NT2/D1 (cell line): Measurements from ENCODE around the gene ACBD3.

Source experiments
- DNase-seq: peaks from one replicate; pipeline ENCODE4 v3.0.0-alpha.2; 2011; ENCODE audit warnings: low read depth, low spot score
- H3K27me3 ChIP-seq: 2 replicates; pipeline ENCODE4 v1.6.0; 2011; ENCODE audit warnings: mild to moderate bottlenecking; ENCODE audit not compliant: insufficient read length, insufficient read depth
- H3K36me3 ChIP-seq: 2 replicates; pipeline ENCODE4 v1.6.1; 2011; ENCODE audit warnings: mild to moderate bottlenecking, low read length, mixed read lengths; ENCODE audit not compliant: insufficient read depth, insufficient read length
- H3K4me1 ChIP-seq: 2 replicates; pipeline ENCODE4 v1.5.1; 2011; ENCODE audit not compliant: insufficient read depth, insufficient read length
- H3K4me3 ChIP-seq: 2 replicates; pipeline ENCODE4 v1.5.1; 2011; ENCODE audit warnings: low read depth; ENCODE audit not compliant: insufficient read length
- H3K9ac ChIP-seq: 2 replicates; pipeline ENCODE4 v1.6.0; 2011; ENCODE audit warnings: low read depth; ENCODE audit not compliant: insufficient read length
- H3K9me3 ChIP-seq: 2 replicates; pipeline ENCODE4 v1.5.1; 2011; ENCODE audit warnings: mild to moderate bottlenecking, low read length; ENCODE audit not compliant: insufficient read depth
- SUZ12 ChIP-seq: IDR thresholded peaks from 2 replicates; pipeline ENCODE4 v1.6.1; 2011; ENCODE audit not compliant: insufficient read length, insufficient read depth; ENCODE audit errors: extremely low read depth
- YY1 ChIP-seq: IDR thresholded peaks from 2 replicates; pipeline ENCODE4 v1.6.1; 2011; ENCODE audit not compliant: insufficient read length, insufficient read depth
- ZNF274 ChIP-seq: IDR thresholded peaks from 2 replicates; pipeline ENCODE4 v1.6.1; 2011; ENCODE audit warnings: mild to moderate bottlenecking, low read depth, low read length

ACBD3 gene

DNA sequence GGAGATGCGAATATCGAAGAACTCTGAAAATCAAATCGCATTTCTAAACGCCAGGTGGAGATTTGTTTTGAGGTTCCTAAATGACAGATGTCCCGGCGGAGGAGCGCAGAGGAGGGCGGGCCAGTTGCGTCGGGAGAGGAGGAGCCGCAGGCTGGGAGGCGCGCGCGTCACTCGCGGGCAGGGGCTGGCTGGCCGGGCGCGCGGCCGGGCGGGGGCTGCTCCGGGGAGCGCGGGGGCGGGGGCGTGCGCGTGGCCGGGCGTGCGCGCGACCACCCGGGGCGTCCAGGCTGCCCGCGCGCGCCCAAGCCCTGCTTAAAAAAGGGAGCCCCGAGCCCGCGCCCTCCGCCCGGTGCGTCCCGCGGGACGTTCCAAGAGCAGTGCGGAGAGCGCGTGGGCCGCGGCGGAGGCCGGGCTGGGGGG, 76.7 kb downstream of the ACBD3 start:
- H3K9ac ChIP-seq: peak overlapping the region; percentile 81
- no peaks in the 10 kb centered on the region for H3K36me3 ChIP-seq
- no peak for DNase-seq
- no peak for TF ChIP-seq YY1
- no peak for TF ChIP-seq ZNF274
- no peak for TF ChIP-seq SUZ12
- no peaks in the 10 kb centered on the region for H3K9me3 ChIP-seq
- peaks cover 16% of the 10 kb centered on the region for H3K27me3 ChIP-seq
- peak overlapping the region; percentile 67 for H3K4me3 ChIP-seq
- peaks cover 10% of the 10 kb centered on the region for H3K4me1 ChIP-seq

DNA sequence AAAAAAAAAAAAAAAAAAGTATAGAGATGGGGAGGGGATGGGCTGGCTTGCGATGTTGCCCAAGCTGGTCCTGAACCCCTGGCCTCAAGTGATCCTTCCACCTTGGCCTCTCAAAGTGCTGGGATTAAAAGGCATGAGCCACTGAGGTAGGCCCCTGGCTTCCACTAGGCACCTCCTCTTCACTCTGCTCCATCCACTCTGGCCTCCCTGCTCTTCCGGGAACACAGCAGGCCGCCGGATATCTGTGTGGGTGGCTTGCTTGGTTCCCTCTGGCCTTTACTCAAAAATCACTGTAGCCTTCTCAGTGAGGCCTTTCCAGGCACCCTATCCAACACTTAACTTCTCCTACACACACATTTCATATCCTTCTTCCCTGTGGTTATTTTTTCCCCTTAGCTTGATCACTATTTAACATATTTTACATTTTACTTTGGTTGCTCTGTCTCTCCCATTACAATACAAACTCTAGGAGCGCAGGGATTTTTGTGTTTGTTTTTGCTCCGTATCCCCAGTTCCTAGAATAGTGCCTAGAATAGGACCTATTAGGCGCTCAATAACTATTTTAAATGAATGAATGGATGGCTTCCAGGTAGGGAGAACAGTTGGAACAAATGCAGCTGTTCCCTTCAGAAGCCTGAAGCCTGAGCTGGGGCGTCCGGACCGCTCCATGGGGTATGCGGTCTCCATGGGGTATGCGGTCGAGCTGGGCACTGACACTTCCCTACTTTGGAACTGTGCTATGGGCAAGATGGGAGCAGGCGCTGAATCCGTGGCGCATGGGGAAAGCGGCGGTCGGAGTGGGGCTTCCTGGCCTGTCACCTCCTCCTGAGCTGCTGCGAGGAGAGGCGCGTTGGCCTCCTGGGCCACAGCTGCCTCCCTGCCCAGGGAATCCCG, 77.4 kb downstream of the ACBD3 start:
- Histone ChIP-seq H3K9me3 (no peaks in the 10 kb centered on the region), H3K27me3 (peaks cover 16% of the 10 kb centered on the region), H3K9ac (peak overlapping the region; percentile 59), H3K4me3 (peak overlapping the region; percentile 67), H3K4me1 (peaks cover 10% of the 10 kb centered on the region), H3K36me3 (no peaks in the 10 kb centered on the region)
- TF ChIP-seq ZNF274 (no peak), YY1 (no peak), SUZ12 (no peak)
- DNase-seq: no peak

DNA sequence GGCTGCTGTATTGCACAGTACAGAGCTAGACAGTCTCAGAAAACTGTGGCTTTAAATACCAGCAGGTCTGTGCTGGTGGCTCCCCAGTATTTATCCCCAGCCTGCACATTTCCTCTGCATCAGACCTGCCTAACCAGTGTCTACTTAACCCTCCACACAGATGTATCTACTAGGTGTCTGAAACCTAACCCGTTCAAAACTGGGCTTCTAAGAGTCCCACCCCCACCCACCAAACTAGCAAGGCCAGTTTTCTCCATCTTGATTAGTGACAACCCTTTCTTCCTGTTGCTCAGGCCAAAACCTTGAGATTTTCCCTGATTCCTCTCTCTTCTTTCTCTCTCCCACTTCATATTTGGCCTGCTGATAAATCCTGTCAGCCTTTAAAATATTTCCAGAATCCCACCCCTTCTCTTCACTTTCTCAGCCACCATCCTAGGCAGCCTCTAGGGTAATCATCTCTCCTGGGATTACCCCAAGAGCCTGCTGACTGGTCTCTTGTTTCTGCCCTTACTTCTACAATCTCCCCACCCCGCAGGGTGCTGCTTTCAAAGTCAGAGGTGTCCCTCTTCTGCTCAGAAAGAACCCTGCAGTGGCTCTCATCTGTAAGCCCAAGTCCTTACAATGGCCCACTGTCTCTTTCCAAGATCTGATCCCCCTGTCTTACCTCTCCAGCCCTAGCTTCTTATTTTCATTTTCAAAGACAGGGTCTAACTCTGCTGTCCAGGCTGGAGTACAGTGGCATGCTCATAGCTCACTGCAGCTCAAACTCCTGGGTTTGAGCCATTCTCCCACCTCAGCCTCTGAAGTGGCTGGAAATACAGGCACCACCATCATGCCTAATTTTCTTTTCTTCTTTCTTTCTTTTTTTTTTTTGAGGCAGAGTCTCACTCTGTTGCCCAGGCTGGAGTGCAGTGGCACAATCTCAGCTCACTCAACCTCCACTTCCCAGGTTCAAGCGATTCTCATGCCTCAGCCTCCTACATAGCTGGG, 78.8 kb downstream of the ACBD3 start:
- Histone ChIP-seq H3K27me3 (peaks cover 16% of the 10 kb centered on the region), H3K9me3 (no peaks in the 10 kb centered on the region), H3K9ac (peak overlapping the region; percentile 36), H3K4me1 (peaks cover 12% of the 10 kb centered on the region), H3K4me3 (no peak overlapping the region), H3K36me3 (no peaks in the 10 kb centered on the region)
- DNase-seq: no peak
- TF ChIP-seq YY1 (no peak), SUZ12 (no peak), ZNF274 (no peak)

GRCh38 chr1:226104671-226105121, 81.8 kb downstream of the ACBD3 start:
- H3K4me1 ChIP-seq: peaks cover 8% of the 10 kb centered on the region
- H3K9me3 ChIP-seq: no peaks in the 10 kb centered on the region
- H3K4me3 ChIP-seq: no peak overlapping the region
- H3K9ac ChIP-seq: no peak overlapping the region
- H3K27me3 ChIP-seq: peaks cover 16% of the 10 kb centered on the region
- TF ChIP-seq SUZ12: no peak
- DNase-seq: no peak
- no peaks in the 10 kb centered on the region for H3K36me3 ChIP-seq

GRCh38 chr1:226100436-226101391, 85.8 kb downstream of the ACBD3 start:
- DNase-seq: no peak
- Histone ChIP-seq H3K9me3 (no peaks in the 10 kb centered on the region), H3K36me3 (no peaks in the 10 kb centered on the region), H3K4me1 (peaks cover 13% of the 10 kb centered on the region), H3K9ac (no peak overlapping the region), H3K4me3 (peak overlapping the region; percentile 29), H3K27me3 (peaks cover 25% of the 10 kb centered on the region)
- TF ChIP-seq ZNF274: no peak
- TF ChIP-seq YY1: no peak
- no peak for TF ChIP-seq SUZ12
